Esophagus muscularis mucosa (tissue), 4 donors: ENCODE results near the gene ZNF362. TPM values are rescaled to one million over a fixed set of nuclear protein-coding genes. Genes with fewer than 3 reads are reported as not detected.

Experiments
- DNase-seq: peaks from one replicate; pipeline ENCODE4 v3.0.0-alpha.2; 2017; ENCODE audit errors: extremely low spot score
- H3K27ac ChIP-seq, 4 donors: fragments of 200-600 bp; sonication (generic); replicated peaks in 1 of 4; 1 replicate in 3 of 4; 2 replicates in 1 of 4; pipeline ENCODE4 v1.5.1; 2016 to 2019; ENCODE audit warnings: mild to moderate bottlenecking in 1 of 4
- H3K27me3 ChIP-seq, 4 donors: fragments of 200-600 bp; sonication (generic); one replicate each; pipeline versions ENCODE4 v1.5.1 to v1.6.0; 2016 to 2019
- H3K36me3 ChIP-seq, 4 donors: fragments of 200-600 bp; sonication (generic); one replicate each; pipeline ENCODE4 v1.5.1; 2016 to 2019
- H3K4me1 ChIP-seq, 4 donors: fragments of 200-600 bp; sonication (generic); one replicate each; pipeline ENCODE4 v1.5.1; 2016 to 2019
- H3K4me3 ChIP-seq, 4 donors: fragments of 200-600 bp; sonication (generic); 1 replicate in 2 of 4; 2 replicates in 2 of 4; pipeline ENCODE4 v1.5.1; 2016 to 2019; ENCODE audit warnings: mild to moderate bottlenecking in 4 of 4, moderate library complexity in 1 of 4
- H3K9me3 ChIP-seq, 4 donors: fragments of 200-600 bp; sonication (generic); 1 replicate in 3 of 4; 2 replicates in 1 of 4; pipeline ENCODE4 v1.5.1; 2016 to 2019
- EP300 ChIP-seq: sonication (generic); formaldehyde crosslinking; IDR thresholded peaks from one replicate; pipeline ENCODE4 v1.6.1; 2017; ENCODE audit warnings: antibody characterized with exemption
- POLR2A ChIP-seq: fragments of 450-650 bp; IDR thresholded peaks from one replicate; pipeline ENCODE4 v1.6.1; 2017; ENCODE audit warnings: antibody characterized with exemption, moderate library complexity, mild to moderate bottlenecking, low read depth
- POLR2AphosphoS5 ChIP-seq, 2 donors: sonication (generic); formaldehyde crosslinking; IDR thresholded peaks; one replicate each; pipeline ENCODE4 v1.6.1; 2017; ENCODE audit warnings: antibody characterized with exemption in 2 of 2
- WGBS: methylation state at CpG from one replicate; pipeline ENCODE4 v1.1.5; 2018; 5-methylcytosine and 5-hydroxymethylcytosine counted together
- intact Hi-C: fragments of 100-400 bp; cut with DNase I; formaldehyde crosslinking; loops from one replicate; pipeline ENCODE4 v1.15.1; 2023
- total RNA-seq, 4 donors: library from RNA; depleted of rRNA; stranded (reverse); fragments of >200 nt; gene quantifications; one replicate each; pipeline versions ENCODE4 v1.1.0 to v1.2.1, GENCODE V29; 2016
- TF ChIP-seq, protein P1 (sequence below), 3 experiments: fragments of 200-600 bp in 2 of 3; fragments of 450-650 bp in 1 of 3; sonication (generic) in 2 of 3; IDR thresholded peaks; one replicate each; pipeline ENCODE4 v1.5.1; 2017 to 2019; ENCODE audit warnings: antibody characterized with exemption in 3 of 3, mild to moderate bottlenecking in 2 of 3, moderate library complexity in 1 of 3

The ZNF362 gene
- total RNA-seq, 4 donors from 2014 or later: 17.2 to 35.3 (median 25.1) TPM

DNA sequence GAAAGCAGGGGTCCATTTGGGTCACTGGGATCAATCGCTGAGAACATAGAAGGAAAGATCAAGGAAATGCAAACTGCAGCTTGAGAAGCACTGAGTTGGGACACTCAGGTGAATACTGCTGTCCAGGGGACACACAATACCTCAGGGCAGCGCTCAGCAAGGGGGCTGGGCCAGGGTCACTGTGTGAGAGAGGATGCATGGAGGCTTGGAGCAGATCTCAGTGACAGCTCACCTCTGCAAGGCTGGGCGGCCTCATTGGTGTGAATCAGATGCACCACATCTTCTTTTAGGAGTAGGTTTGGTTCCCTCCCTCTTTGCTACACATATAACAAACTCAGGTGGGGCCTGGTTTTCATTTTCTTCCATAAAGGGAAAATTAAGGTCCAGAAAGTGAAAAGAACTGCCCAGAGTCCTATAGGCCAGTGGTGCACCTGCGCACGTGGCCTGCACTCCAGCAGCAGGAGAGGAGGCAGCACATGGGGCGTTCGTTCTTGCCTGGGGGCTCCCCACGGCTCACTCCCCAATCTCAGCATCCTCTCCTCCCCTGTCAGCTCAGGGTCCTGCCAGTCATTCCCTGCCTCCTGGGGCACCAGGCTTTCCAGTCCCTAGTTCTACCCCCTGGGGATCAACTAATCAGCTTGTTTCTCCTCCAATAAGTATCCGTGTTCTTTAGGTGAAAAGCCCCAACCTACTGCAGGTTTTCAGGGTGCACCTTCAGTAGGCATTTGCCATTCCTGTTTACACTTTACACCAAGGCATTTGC is 63.1 kb downstream of the ZNF362 start:
- no peak overlapping the region for H3K27ac ChIP-seq
- no peak for TF ChIP-seq EP300
- no peak for TF ChIP-seq POLR2AphosphoS5 (IDR thresholded peaks at IDR 0.05)
- TF ChIP-seq POLR2A: no peak
- TF ChIP-seq, protein P1, sequence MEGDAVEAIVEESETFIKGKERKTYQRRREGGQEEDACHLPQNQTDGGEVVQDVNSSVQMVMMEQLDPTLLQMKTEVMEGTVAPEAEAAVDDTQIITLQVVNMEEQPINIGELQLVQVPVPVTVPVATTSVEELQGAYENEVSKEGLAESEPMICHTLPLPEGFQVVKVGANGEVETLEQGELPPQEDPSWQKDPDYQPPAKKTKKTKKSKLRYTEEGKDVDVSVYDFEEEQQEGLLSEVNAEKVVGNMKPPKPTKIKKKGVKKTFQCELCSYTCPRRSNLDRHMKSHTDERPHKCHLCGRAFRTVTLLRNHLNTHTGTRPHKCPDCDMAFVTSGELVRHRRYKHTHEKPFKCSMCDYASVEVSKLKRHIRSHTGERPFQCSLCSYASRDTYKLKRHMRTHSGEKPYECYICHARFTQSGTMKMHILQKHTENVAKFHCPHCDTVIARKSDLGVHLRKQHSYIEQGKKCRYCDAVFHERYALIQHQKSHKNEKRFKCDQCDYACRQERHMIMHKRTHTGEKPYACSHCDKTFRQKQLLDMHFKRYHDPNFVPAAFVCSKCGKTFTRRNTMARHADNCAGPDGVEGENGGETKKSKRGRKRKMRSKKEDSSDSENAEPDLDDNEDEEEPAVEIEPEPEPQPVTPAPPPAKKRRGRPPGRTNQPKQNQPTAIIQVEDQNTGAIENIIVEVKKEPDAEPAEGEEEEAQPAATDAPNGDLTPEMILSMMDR (IDR thresholded peaks at IDR 0.05): no peak
- WGBS: 92% methylated on average over 9 of the region's 9 CpGs
- H3K27me3 ChIP-seq: no peaks in the 10 kb centered on the region
- peaks cover 0 to 3% (median under 1%) of the 10 kb centered on the region in 4 donors for H3K4me1 ChIP-seq
- H3K36me3 ChIP-seq: peaks cover 14 to 26% (median 25%) of the 10 kb centered on the region in 4 donors
- no peak overlapping the region for H3K4me3 ChIP-seq
- intact Hi-C loops: no loop called here
- no peak for DNase-seq
- H3K9me3 ChIP-seq: no peaks in the 10 kb centered on the region

DNA sequence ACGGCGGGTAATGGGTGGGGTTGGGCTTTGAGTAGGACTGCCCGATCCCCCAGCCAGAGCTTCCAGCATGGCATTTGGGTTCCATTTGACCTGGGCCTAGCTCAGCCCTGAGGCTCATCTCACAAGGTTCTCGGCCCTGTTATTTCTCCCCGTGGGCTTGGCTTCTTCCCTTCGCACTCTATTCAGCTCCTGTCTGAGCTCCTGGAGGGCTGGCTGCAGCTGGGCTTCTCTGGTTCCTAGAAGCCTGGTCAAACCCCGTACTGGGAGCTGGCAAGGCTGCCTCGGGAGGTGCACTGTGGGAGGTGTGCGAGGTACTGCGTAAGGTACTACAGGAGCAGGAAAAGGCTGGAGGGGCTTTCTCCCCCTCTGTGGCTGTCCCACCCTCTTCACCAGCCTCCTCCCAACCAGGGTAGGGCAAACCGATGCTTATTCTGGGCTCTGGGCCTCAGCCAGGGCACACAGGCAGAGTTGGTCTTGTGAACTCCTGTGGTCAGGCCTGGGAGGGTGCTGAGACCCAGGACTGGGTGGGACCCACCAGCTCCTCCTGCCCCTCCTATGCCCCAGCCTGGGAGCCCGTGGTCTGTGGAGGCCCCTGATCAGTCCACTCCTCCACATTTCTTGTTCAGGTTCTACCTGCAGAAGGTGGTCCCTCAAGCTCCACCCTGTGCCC is 63.8 kb downstream of the ZNF362 start:
- Histone ChIP-seq H3K4me3 (no peak overlapping the region), H3K27ac (no peak overlapping the region), H3K9me3 (no peaks in the 10 kb centered on the region), H3K4me1 (peaks cover 0 to 10% (median 6%) of the 10 kb centered on the region in 4 donors), H3K27me3 (no peaks in the 10 kb centered on the region), H3K36me3 (peaks cover 21 to 33% (median 32%) of the 10 kb centered on the region in 4 donors)
- WGBS: 88% methylated on average over 8 of the region's 12 CpGs
- TF ChIP-seq POLR2AphosphoS5 (IDR thresholded peaks at IDR 0.05) (no peak), EP300 (no peak), POLR2A (no peak)
- TF ChIP-seq, protein P1 (IDR thresholded peaks at IDR 0.05): no peak
- DNase-seq: no peak
- intact Hi-C loops: no loop called here

DNA sequence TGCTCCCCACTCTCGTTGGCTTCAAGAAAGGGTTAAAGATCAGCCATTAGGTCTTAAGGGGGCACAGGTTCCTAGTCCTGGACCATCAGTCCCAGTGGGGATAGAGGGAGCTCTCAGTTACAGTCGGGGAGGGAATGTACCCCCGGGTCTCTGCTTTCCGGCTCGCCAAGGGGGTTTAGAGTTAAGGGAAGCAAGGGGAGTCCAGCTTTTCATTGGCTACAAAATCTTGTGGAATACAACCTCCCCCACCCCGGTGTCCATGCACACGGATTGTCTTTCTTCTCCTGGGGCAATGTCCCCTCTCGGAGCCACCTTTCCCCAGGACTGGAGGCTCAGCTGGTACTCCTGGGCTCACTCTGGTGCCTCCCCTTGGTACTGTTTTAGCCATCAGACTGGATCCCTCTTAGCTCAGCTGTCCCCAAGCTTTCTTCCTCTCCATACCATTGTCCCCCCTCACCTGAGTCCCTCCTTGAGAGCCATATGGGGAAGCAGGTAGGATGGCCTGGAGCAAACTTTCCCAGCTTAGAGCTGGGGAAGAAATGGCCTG is 64.4 kb downstream of the ZNF362 start, which contains the start of gene A3GALT2:
Gene A3GALT2 (minus strand): TSS at position 480 of the 547 bp plus-strand sequence. CDS start 0 bp downstream, at position 480.
- H3K4me3 ChIP-seq: no peak within 1 kb of the TSS
- no peak within 1 kb of the TSS for H3K27ac ChIP-seq
- 71% methylated on average over 8 of the region's 8 CpGs for WGBS
- TF ChIP-seq EP300: no peak
- TF ChIP-seq POLR2AphosphoS5 (IDR thresholded peaks at IDR 0.05): no peak
- TF ChIP-seq, protein P1 (IDR thresholded peaks at IDR 0.05): no peak
- TF ChIP-seq POLR2A: no peak
- intact Hi-C loops: no loop called here
- no peaks in the 10 kb centered on the region for H3K9me3 ChIP-seq
- no peak for DNase-seq
- H3K4me1 ChIP-seq: peaks cover 4 to 17% (median 10%) of the 10 kb centered on the region in 4 donors
- H3K36me3 ChIP-seq: peaks cover 27 to 39% (median 38%) of the 10 kb centered on the region in 4 donors
- no peaks in the 10 kb centered on the region for H3K27me3 ChIP-seq

DNA sequence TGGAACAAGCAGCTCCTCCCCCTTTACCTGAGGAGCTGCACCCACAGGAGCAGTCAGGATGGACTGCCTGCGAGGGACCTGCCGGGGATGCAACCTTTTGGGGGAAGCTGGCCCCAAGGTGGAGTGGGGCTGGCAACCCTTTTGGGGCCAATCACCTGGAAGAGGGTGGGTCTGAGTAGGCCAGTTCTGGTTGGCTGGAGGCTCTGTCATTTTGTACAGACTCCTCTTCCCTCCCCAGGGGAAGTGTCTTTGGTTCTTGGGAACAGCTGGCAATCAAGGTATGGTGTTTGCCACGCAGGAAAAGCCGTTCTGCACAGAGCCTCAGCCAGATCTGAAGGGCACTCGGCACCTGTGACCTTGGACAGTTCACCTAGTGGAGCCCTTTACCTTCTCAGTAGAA is 64.9 kb downstream of the ZNF362 start:
- WGBS: 81% methylated on average over 5 of the region's 5 CpGs
- peak in 1 of 2 donors; percentile 39 for TF ChIP-seq POLR2AphosphoS5 (IDR thresholded peaks at IDR 0.05)
- no peak for TF ChIP-seq POLR2A
- TF ChIP-seq, protein P1 (IDR thresholded peaks at IDR 0.05): no peak
- Histone ChIP-seq H3K4me3 (no peak overlapping the region), H3K9me3 (no peaks in the 10 kb centered on the region), H3K27me3 (no peaks in the 10 kb centered on the region), H3K27ac (no peak overlapping the region), H3K4me1 (peaks cover 7 to 17% (median 11%) of the 10 kb centered on the region in 4 donors), H3K36me3 (peaks cover 31 to 44% (median 43%) of the 10 kb centered on the region in 4 donors)
- no peak for DNase-seq
- intact Hi-C loops: no loop called here
